ENCODE measurements around the gene UBE2D3.
A peak's percentile ranks its signal among the peaks of the same experiment; 100 is the strongest.
"Not testable (repeated sequence)": the region's sequence is repeated elsewhere in the genome, so short reads cannot be mapped to it uniquely, and the experiment has no call there.

The UBE2D3 gene

DNA sequence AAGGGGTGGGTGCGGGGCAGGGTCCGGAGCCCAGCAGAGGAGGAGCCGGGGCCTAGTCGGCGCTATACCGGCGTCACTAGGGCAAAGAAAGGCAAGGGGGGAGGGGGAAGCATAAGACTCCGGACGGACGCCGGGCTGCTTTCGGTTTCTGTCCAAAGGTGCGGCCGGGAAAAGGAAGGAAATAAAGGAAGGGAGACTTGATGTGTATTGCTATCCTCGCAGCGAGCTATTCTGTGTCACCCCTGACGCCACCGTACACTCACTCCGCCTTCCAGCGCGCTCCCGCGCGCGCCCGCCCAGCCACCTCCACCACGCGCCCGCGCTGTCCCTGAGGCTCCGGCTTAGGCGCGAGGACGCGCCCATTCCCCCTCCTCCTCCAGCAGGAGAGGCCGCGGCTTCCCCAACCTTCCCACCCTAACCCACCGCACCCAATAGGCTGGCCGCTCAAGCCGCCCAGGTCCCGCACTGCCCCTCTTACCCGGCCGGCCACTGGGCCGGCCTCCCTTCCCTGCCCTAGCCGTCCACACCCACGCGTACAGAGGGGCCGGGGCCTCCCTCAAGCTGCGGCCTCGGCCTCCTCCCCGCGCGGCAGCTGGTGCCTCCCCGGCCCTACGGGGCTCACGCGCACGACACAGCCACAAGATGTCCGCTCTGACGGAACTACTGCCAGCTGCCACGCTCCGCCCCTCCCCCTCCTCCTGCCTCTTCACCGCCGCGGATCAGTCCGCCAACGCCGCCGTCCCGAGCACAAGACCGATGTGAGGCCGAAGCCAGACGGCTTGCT is at the start of gene UBE2D3:
Gene UBE2D3 (minus strand): TSS at position 662 of the 784 bp plus-strand sequence. CDS start 1,043 bp downstream, outside the sequence.
- DNase-seq: peak; percentile 78 to 85

DNA sequence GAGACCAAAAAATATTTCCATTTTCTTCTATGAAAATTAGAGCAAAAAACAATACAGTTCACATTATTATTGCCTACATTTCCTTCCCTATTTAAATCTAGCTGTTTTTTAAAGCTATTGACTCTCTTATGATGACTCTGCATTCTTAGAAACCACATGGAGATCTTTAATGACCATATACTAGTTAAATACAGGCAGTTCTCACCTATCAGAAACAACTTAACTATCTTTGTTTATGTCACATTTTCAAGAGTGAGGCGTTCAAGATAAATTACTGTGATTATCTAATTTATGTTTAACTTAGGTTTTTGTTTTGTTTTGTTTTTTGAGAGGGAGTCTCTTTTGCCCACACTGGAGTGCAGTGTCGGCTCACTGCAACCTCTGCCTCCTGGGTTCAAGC is 44.4 kb upstream of the UBE2D3 start:
- no peak for DNase-seq

GRCh38 chr4:102869569-102870197 is 42.3 kb upstream of the UBE2D3 start:
- DNase-seq: no peak

GRCh38 chr4:102868781-102869568 is 41.6 kb upstream of the UBE2D3 start, which contains the start of gene CISD2:
Gene CISD2, plus strand, starts transcription at chr4:102868992. Its CDS starts 93 bp downstream, at chr4:102869085.
- DNase-seq: peak; percentile 82 to 92

DNA sequence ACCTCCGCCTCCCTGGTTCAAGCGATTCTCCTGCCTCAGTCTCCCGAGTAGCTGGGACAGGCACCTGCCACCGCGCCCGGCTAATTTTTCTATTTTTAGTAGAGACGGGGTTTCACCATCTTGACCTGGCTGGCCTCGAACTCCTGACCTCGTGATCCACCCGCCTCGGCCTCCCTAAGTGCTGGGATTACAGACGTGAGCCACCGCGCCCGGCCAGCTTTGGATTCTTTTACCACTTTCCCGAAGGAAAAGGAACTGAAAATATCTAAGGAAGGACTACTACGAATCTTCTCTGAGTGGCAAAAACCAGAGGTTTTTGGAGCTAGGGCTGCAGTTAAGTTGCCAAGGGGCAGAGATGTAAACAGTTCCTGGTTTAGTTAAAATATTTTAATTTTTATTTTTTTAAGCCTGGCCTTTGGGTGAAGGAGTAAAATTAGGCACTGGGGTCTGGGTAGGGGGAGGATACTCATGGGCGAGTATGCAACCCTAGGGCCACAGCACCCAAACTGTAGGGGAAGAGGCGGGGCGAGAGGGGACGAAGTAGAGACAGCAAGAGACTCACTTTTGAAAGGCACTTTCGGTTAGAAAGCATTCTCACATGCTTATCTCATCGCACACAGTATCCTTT is 40.9 kb upstream of the UBE2D3 start:
- no peak for DNase-seq

DNA sequence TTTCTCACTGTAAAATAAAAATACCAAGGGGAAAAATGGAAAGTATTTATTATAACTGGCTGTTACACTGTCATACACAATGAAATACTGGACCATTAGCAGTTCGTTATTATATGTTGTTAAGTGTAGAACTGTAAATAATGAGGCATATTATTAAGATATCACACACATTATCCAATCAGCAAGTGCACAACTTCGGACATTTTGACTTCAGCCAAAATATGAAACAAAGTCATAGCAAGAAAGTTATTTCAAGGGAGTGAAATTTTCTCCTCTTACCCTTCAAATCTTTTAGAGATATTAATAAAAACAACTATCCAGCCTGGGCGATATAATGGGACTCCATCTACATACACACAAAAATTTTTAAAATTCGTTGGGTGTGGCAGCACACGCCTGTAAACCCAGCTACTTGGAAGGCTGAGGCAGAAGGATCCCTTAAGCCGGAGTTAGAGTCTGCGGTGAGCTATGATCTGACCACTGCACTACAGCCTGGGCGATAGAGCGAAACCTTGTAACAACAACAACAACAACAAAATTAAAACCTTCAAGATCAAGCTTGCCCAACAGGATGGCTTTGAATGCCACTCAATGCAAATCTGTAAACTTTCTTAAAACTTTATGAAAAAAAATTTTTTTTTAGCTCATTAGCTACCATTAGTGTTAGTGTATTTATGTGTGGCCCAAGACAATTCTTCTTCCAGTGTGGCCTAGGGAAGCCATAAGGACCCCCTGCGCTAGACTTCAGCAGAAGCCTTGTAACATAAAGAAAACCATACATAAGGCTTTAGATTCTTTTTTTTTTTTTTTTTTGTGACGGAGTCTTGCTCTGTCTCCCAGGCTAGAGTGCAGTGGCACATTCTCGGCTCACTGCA is 40.2 kb upstream of the UBE2D3 start:
- no peak for DNase-seq

DNA sequence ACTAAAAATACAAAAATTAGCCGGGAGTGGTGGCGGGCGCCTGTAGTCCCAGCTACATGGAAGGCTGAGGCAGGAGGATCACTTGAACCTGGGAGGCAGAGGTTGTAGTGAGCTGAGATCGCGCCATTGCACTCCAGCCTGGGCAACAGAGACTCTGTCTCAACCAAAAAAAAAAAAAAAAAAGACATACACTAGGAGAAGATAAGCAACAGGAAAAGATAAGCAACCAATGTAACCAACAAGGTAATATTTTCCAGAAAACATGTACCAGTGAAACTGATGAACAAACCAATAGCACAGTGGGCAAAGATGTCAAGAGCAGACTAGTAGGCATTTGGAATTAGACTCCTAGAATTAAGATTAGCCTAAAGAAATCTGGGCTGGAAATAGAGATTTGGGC is 38.0 kb upstream of the UBE2D3 start:
- not testable (repeated sequence) for DNase-seq

- no peak for DNase-seq
Measured at GRCh38 chr4:102862747-102863146, 35.4 kb upstream of the UBE2D3 start.

DNA sequence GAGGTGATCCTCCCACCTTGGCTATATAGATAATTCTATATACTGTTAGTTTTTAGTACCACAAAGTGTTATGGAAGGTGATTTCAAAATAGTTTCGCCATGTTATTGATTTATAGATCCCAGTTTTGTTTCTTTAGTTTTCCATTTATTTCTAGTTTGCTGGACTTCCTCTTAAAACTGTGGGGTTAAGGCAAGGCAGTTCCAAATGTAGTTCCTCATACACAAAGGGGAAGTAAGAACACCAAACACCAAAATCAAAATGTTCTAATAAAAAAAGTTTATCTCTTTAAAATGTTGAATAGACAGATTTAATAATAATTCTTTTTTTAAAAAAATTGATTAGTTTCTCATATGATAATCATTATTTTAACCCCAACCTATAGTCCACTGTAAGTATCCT is 34.7 kb upstream of the UBE2D3 start:
- no peak for DNase-seq

DNA sequence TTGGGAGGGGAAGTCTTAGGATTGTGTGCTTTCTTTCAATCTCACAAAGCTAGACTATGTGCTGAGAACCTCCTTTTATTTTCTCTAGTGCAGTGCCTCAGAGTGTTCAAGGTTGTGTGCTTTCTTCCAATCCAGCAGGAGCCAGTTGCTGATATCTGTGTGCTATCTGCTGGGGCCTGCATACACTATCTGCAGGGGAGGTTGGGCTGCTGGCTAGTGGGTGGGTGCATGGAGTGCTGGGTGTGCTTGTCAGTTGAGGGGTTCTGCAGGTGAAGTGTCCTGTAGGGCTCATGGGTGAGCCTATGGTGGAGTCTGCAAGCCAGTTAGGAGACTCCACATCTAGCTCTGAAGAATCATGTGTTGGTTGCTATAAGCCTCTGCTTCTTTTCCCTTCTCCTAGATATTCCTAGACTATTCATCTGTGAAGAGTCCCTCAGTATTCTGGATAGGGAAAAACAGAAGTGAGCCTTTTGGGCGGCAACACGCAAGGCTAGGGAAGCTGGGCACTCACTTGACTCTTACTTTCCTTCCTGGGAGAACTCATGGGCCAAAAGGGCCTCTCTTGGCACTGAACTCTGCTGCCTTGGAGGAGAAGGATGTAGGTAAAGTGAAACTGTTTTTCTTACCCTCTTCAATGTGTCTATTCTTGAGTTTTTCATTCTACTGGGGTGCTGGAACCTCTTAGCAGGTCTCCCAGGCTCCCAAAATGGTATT is 33.4 kb upstream of the UBE2D3 start:
- DNase-seq: no peak

DNA sequence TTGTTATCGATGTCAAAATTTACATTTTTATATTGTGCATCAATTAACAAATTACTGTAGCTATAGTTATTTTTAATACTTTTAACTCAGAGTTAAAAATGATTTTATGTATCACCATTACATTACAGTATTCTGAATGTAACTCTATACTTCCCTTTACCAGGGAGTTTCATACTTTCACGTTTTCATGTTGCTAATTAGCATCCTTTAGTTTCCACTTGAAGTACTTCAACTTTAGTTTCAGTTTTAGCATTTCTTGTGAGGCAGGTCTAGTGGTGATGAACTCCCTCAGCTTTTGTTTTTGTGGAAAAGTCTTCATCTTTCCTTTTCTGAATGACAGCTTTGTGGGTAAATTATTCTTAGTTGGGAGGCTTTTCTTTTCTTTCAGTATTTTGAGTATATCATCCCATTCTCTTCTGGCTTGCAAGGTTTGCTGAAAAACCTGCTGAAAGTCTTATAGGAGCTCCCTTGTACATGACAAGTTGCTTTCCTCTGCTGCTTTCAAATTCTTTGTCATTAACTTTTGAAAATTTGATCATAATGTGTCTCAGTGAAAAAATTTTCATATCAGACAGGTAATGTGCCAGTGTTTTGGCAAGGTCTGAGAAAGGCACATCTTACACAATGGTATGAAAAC is 31.6 kb upstream of the UBE2D3 start:
- DNase-seq: no peak

GRCh38 chr4:102850370-102850769 is 23.0 kb upstream of the UBE2D3 start:
- DNase-seq: no peak

GRCh38 chr4:102849579-102850104 is 22.3 kb upstream of the UBE2D3 start:
- no peak for DNase-seq

DNA sequence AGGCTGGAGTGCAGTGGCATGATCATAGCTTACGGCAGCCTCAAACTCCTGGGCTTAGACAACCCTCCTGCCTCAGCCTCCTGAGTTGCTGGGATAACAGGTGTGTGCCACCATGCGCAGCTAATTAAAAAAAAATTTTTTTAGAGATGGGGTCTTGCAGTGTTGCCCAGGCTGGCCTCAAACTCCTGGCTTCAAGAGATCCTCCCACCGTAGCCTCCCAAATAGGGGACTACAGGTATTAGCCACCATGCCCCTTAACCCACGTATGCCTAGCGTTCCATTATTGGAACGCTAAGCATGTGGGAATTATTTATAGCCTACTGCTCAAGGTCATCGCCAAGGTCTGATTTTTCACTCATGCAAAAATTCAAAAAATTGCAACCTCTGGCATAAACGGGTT is 20.3 kb upstream of the UBE2D3 start:
- no peak for DNase-seq

- no peak for DNase-seq
Measured at GRCh38 chr4:102843938-102844337, 16.6 kb upstream of the UBE2D3 start.

DNA sequence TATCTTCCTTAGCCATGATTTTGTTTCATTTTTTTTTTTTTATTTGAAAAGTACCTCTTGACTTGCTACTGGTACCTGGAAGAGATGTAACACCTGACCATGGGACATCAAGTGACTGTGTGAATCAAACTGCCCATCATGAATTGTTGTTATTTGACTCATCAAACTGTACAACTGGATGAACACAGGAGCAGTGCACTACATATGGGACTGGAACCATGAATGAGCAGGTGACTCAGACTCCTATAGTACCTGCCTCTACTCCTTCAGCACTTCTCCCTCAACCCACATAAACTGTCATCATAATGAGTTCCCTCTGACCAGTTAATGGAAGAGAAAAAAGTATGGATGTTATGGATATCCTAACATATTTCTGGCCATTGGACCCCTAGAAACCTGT is 15.9 kb upstream of the UBE2D3 start:
- no peak for DNase-seq

- DNase-seq: no peak
Measured at GRCh38 chr4:102842367-102842766, 15.0 kb upstream of the UBE2D3 start.

DNA sequence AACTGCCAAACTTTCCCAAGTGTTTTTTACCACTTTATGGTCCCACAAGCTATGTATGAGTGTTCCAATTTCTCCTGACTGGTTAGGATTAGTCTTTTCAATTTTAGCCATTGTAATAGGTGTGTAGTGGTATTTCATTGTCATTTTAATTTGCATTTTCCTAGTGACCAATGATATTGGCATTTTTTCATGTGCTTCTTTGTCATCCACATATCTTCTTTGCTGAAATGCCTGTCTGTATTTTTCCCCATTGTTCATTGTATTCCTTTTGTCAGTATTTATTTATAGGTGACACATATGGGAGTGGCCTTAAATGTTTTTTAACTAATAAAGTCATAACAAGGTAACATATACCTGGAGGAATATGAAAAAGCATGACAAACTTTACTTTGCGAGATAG is 9.2 kb upstream of the UBE2D3 start:
- DNase-seq: no peak

- DNase-seq: no peak
Measured at GRCh38 chr4:102832667-102833066, 5.3 kb upstream of the UBE2D3 start.

- DNase-seq: no peak
Measured at GRCh38 chr4:102832105-102832504, 4.8 kb upstream of the UBE2D3 start.

- no peak for DNase-seq
Measured at GRCh38 chr4:102829803-102830202, 2.5 kb upstream of the UBE2D3 start.

Measured in NCI-H2081 (cell line).